Ovary (tissue), 3 donors: Measurements from ENCODE around the gene EFHB.

Source experiments
- EP300 ChIP-seq: sonication (generic); formaldehyde crosslinking; IDR thresholded peaks from one replicate; pipeline ENCODE4 v1.6.1; 2017; ENCODE audit warnings: antibody characterized with exemption
- POLR2A ChIP-seq: fragments of 450-650 bp; IDR thresholded peaks from one replicate; pipeline ENCODE4 v1.6.1; 2017; ENCODE audit warnings: antibody characterized with exemption, mild to moderate bottlenecking, moderate library complexity
- TF ChIP-seq, protein P1 (sequence below), 3 donors: fragments of 450-650 bp in 2 of 3; fragments of 200-600 bp in 1 of 3; IDR thresholded peaks; one replicate each; pipeline versions ENCODE4 v1.5.1 to v1.8.0; 2016 to 2022; ENCODE audit warnings: antibody characterized with exemption in 3 of 3, mild to moderate bottlenecking in 1 of 3
- donor health status: DM: no; HTN: no; CAD: no.

DNA sequence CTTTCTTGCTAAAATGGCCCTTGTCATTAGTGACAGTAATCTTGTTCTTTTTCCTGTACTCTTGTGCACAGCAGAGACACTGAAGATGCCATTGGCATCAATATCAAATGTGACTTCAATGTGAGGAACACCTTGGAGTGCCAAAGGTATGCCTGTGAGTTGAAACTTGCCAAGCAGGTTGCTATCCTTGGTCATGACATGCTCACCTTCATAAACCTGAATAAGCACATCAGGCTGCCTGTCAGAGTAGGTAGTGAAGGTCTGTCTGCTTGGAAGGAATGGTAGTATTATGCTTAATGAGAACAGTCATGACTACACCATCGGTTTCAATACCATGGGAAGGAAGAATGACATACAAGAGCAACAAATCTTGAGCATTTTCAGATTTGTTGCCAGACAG, 6.6 kb upstream of the EFHB start:
- TF ChIP-seq, protein P1, sequence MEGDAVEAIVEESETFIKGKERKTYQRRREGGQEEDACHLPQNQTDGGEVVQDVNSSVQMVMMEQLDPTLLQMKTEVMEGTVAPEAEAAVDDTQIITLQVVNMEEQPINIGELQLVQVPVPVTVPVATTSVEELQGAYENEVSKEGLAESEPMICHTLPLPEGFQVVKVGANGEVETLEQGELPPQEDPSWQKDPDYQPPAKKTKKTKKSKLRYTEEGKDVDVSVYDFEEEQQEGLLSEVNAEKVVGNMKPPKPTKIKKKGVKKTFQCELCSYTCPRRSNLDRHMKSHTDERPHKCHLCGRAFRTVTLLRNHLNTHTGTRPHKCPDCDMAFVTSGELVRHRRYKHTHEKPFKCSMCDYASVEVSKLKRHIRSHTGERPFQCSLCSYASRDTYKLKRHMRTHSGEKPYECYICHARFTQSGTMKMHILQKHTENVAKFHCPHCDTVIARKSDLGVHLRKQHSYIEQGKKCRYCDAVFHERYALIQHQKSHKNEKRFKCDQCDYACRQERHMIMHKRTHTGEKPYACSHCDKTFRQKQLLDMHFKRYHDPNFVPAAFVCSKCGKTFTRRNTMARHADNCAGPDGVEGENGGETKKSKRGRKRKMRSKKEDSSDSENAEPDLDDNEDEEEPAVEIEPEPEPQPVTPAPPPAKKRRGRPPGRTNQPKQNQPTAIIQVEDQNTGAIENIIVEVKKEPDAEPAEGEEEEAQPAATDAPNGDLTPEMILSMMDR (IDR thresholded peaks at IDR 0.05), result no peak
- no peak for TF ChIP-seq POLR2A
- no peak for TF ChIP-seq EP300
